Hepatocyte (in vitro differentiated cells): ENCODE results near the gene PRMT9.

Source experiments
- CTCF ChIP-seq: fragments of 200-600 bp; sonication (generic); IDR thresholded peaks from 2 replicates; pipeline ENCODE4 v1.5.1; 2016; ENCODE audit warnings: antibody characterized with exemption, mild to moderate bottlenecking; ENCODE audit not compliant: poor library complexity
- EZH2 ChIP-seq: fragments of 200-600 bp; sonication (generic); IDR thresholded peaks from 2 replicates; pipeline ENCODE4 v1.6.1; 2016; ENCODE audit warnings: antibody characterized with exemption, mild to moderate bottlenecking, borderline replicate concordance

GRCh38 chr4:147655639-147656038, 28.3 kb downstream of the PRMT9 start:
- TF ChIP-seq CTCF: no peak
- no peak for TF ChIP-seq EZH2
